ENCODE measurements around the gene SIVA1.
A peak's percentile ranks its signal among the peaks of the same experiment; 100 is the strongest.

SIVA1 gene

GRCh38 chr14:104734601-104734990 lies 18.4 kb upstream of the SIVA1 start:
- DNase-seq (ENCODE audit: low read depth, low spot score): no peak

GRCh38 chr14:104734991-104735779 lies 17.8 kb upstream of the SIVA1 start:
- DNase-seq (ENCODE audit: low read depth, low spot score): no peak

DNA sequence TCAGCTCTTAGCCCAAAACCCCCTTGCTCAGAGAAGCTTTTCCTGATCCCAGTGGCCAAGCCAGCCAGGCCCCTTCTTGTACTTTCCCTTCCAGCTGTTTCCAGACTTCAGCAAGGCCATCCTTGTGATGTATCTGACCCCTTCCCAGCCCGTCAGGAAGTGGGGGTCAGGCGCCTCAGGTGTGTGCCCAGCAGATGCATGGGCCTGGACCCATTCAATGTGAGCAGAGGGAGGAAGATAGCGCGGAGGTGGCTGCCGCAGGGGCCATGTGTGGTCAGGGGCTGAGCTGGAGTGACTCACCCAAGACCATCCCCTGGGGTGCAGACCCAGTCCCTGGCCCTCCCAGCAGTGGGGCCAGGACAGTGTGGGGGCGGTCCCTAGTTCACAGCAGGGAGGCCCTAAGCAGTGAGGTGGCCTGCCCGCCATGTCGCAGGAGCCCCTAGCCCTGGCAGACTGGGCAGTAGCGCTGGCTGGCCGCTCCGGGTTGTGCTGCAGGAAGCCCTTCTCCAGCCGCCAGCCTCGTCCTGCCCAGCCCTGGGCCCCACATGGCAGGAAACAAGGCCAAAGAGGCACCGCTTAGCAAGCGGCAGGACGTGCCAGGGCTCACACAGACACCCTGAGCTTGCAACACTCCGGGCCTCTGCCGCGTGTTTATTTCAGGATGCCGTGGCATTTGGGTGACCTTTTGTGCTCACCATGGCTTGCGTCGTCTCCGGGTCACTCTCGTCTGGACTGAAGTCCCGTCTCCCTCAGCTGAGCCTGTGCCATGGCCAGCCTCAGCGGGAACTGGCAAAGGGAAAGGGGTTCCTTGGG lies 16.9 kb upstream of the SIVA1 start:
- peak; percentile 44 for DNase-seq (ENCODE audit: low read depth, low spot score)

DNA sequence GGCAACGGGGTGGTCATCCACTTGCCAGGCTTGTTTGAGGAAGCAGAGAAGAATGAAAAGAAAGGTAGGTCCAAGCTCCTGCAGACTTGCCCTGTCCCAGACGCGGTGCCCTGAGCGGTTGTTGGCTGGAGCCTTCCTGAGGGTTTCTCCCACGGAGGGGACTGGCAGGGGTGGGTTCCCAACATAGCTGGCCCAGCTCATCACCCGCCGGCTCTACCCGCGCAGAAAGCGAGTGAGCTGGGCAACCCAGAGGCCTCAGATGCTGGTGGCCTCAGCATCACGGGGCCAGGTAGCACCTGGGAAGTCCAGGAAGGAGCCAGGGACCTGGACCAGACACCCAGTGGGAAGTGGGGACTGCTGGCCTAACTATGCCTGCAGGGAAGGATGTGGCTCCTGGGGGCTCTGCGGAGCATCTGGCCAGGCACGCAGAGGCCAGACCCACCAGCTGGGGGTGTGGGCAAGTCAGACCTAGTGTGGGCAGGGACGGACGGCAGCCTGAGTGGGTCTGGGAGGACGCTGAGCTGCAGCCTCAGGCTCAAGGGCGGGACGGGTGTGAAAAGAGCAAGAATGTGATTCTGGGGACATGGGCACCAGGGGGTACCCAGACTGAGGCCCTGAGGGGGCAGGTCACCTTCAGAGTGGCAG lies 14.4 kb upstream of the SIVA1 start:
- DNase-seq (ENCODE audit: low read depth, low spot score): no peak

GRCh38 chr14:104739026-104739425 lies 13.9 kb upstream of the SIVA1 start:
- no peak for DNase-seq (ENCODE audit: low read depth, low spot score)

DNA sequence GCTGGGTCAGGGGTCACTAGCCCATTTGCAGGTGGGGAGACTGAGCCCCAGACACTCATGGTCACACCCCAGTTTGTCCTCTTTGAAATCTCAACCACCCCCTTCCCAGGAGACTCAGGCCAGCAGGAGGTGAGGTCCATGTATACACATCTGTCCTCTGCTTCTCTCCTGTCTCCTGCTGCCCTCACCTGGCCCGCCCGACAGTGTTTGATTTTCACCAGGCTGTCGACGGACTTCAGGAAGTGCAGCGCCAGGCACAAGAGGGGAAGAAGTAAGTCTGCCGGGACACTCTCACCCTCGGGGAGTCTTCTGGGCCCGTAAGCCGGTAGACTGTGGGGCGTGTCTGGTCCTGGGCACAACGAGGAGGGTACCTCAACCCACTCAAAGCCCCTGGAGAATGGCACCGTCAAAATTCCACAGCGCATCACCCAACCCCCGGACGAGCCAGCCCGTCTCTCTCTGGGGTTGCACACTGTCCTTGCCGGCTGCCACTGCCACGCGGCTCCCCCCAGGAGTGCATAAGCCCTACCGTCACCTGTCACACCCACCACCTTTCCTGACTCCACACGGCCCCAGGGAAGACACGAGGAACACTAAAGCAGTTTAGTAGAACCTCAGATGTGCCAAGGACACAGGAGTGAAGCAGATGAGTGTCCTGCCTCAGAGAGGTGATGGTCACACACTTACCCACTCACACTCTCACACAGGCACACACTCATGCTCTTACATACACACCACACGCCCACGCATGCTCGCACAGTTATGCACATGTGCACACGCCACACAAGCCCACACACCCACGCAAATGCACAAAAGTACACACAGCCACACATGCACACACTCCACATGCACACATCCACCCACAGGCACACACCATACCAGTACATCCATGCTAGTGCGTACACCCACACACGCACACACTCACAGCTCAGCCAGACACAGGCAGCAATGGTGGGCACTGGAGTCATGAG lies 13.1 kb upstream of the SIVA1 start:
- no peak for DNase-seq (ENCODE audit: low read depth, low spot score)

GRCh38 chr14:104741108-104741802 lies 11.7 kb upstream of the SIVA1 start:
- no peak for DNase-seq (ENCODE audit: low read depth, low spot score)

DNA sequence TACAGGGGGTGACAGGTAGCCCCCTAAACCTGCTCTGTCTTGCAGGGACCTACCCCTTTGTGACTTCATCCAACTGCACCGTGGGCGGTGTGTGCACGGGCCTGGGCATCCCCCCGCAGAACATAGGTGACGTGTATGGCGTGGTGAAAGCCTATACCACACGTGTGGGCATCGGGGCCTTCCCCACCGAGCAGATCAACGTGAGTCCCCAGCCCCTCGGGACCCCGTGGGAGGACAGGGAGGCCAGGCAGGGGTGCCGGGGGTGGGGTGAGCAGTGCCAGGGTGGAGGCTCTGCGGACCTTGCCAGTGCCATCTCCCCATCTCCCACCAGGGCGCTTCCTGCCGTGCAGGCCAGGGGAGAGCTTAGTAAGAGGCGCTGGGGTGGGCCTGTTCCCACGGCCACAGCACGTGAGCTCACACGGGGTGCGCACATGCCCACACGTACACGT lies 11.1 kb upstream of the SIVA1 start:
- DNase-seq (ENCODE audit: low read depth, low spot score): no peak

GRCh38 chr14:104742586-104743455 lies 10.1 kb upstream of the SIVA1 start:
- no peak for DNase-seq (ENCODE audit: low read depth, low spot score)

DNA sequence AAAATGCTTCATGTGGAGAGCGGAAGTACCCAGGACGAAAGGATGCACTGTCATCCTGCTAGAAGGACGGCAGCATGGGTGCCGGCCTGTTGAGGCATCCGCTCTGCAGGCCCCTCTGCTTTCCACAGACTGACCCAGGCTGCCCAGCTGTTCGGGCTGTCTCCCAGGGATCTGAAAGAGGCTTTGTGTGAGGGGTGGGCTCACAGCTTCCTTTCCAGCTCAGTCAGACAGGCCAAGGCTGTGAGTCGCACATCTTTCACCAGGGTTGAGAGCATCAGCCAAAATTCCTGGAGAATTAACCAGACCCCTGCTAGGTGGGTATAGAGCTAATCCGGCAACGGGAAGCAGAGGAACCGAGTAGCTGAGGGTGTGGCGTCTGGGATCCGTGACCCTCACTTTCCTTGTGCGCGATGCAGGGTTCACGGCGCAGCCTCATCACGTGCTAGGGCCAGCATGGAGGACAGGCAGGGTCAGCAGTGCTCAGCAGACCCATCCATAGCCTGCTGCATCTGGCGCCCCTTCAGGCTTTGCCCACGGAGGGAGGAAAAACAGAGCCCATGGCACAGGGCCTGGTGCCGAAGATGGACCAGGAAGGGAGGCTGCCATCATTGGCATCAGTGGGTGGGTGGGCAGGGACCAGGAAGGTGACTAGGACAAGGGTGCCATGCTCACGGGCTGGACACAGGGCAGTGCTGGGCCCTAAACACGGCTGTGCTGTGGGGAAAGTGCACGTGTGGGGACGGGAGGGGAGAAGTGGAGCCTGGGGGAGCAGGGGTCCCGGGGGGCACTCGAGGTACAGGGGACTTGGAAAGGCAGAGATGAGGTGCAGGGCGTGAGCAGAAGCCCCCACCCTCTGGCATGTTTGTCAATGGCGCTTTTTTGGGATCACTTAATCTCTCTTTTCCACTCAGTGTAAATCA lies 9.2 kb upstream of the SIVA1 start:
- DNase-seq (ENCODE audit: low read depth, low spot score): no peak

DNA sequence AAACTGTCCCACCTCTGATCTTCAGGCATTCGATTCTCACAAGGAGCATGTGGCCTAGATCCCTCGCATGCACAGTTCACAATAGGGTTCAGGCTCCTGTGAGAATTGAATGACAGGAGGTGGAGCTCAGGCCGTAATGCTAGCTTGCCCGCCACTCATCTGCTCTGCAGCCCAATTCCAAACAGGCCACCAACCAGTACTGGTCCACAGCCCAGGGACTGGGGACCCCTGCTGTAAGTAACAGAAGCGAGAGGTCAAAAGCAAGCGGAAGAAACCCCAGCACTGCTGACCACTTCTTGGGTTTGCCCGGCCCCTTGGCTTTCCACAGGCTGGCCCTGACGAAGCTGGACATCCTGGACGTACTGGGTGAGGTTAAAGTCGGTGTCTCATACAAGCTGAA lies 8.5 kb upstream of the SIVA1 start:
- no peak for DNase-seq (ENCODE audit: low read depth, low spot score)

GRCh38 chr14:104745431-104745830 lies 7.5 kb upstream of the SIVA1 start:
- no peak for DNase-seq (ENCODE audit: low read depth, low spot score)

GRCh38 chr14:104746071-104746545 lies 6.8 kb upstream of the SIVA1 start:
- no peak for DNase-seq (ENCODE audit: low read depth, low spot score)

DNA sequence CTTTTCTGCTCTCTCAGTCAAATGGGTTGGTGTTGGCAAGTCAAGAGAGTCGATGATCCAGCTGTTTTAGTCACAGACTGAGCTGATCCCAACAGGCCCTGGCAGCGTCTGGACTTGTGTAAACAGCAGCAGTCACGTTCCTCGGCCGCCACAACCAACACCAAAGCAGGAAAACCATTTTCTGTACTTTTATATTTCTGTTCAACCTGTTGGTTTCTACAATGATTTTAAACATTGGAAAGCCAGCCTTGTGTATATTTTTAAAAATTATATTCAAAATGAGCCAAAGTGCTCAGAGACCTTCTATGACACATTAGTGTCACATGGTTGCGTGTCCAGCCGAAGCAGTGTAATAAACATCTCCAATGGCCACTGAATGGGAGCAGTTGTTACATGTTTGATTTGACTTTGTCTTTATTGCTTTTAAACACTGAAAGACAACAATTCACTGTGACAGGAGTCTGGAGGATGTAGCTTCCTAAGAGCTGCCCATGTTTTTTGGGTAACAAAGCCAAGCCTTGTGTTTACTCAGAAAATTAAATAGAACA lies 5.9 kb upstream of the SIVA1 start:
- DNase-seq (ENCODE audit: low read depth, low spot score): no peak

- no peak for DNase-seq (ENCODE audit: low read depth, low spot score)
These were observed 5.1 kb upstream of the SIVA1 start for GRCh38 chr14:104747876-104748275.

DNA sequence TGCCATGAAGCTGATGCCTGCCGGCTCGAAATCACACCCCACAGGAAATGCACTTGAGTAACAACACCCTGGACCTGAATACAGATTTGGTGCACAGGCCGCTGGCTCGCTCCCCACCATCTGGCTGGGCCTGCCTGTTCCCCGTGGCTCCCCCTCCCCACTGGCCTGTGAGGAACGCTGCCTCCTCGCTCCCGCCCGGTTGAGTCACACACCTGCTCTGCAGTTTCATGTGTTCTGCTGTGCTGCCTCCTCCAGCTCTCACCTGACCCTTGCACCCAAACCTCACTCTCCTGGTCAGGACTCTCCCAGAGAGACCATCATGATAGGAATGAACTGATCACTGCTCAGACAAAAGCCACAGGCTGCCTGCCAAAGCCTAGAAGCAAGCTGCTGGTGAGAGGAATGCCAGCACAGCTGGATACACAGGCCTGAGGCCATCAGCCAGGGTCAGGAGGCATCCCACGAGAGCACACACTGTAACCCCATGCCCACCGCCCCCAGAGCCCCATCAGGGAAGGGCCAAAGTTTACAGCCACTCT lies 3.8 kb upstream of the SIVA1 start:
- DNase-seq (ENCODE audit: low read depth, low spot score): peak; percentile 48

DNA sequence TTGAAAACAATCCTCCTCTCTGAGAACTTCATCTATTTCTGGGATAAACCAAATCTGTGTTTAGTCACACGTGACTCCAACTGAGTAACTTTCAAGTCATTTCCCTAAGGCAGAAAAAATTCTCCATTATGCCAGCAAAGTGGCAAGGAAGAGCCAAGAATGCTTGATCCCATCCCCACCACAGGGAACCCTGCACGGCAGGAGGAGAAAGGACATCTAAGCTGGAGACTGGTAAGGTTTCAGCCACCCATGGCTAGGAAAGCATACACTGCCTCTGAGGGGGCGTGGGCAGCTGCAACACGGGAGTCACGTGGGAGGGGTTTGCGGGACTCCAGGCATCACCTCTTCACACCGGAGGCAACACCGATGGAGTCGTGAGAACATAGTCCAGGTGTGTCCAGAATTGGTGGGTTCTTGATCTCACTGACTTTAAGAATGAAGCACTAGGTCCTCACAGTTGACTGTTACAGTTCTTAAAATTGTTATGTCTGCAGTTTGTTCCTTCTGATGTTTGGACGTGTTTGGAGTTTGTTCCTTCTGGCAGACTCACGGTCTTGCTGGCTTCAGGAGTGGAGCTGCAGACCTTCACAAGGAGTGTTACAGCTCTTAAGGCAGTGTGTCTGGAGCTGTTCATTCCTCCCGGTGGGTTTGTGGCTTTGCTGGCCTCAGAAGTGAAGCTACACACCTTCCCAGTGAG lies 2.7 kb upstream of the SIVA1 start:
- DNase-seq (ENCODE audit: low read depth, low spot score): no peak
